Hippocampal formation (tissue), 2 donors: ENCODE measurements around the gene MUSK.
"Not testable (repeated sequence)": the region's sequence is repeated elsewhere in the genome, so short reads cannot be mapped to it uniquely, and the experiment has no call there.

ENCODE experiments used
- DNase-seq, 2 donors: peaks; one replicate each; lab custom pipeline; 2025; lab: John Stamatoyannopoulos, UW

MUSK gene

GRCh38 chr9:110810262-110810976 is 141.8 kb downstream of the MUSK start:
- DNase-seq = no peak

- DNase-seq = no peak
Measured at GRCh38 chr9:110812886-110813285, 144.3 kb downstream of the MUSK start.

DNA sequence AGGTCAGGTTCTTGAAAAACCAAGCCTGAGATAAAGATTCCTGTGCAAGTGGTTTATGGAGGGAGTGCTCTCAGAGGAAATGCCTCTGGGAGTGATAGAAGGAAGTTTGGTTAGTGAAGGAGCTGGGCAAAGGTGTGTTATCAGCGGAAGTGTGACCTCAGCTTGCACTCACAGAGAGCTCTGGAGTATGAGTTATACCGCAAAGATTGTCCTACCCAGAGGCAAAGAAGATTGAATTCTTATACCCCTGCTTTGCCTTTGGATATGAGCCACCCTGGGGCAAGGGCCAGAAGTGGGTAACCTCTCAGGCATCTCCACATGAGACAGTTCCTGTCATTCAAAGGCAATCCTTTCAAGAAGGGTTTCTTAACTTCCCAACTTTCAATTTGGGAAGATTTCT is 145.6 kb downstream of the MUSK start:
- DNase-seq = no peak

DNA sequence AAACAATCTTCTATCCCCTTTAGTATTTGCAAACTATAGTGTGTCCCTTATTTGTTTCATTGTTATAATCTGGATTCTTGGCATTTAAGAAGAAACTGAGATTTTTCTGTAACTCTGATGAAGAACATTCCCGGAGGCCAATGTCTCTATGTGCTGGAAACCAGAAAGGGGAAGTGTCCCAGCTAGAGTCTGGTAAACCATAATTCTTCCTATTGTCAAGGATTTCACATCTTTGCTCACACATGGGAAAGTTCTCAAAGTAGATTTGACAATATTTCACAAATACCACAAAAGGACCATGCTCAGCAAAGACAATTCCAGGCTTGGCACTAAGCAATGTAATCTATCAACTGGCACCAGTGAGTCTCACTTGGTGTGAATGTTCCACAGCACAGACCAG is 146.8 kb downstream of the MUSK start:
- DNase-seq = no peak

DNA sequence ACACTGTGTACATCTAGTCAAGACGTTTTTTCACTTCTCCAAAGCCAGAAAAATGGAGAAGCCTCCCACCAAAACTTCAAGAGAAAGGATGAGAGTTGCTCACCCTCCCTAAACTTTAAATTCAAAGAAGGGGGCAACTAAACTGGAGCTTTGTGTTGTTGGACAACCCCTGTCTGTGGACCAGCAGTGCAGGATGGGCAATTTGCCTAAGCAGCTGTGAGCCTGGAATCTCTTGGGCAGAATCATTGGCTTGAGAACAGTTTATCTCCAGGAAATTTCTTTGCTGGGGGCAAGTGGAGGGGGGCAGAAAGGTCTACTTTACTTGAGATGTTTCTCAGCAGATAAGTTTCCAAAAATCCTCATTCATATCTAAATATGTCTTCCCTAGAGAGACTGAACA is 151.8 kb downstream of the MUSK start:
- no peak for DNase-seq

DNA sequence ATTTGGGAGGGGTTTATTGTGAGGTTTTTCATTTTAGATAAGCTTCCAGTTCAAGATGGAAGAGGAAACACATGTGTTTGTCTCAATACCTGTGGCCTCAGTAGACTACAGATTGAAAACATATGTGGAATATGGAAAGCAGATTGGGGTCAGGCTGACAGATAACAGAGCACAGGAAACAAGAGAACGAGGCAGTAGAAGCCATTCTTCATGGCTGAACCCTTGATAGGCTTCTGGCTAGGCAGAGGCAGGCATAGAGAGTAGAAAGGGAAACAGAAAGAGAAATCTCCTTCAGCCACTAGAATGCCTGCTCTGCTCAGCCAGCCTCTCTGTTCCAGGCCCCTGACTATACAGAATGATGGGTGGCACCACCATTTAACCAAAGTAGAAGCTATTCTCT is 152.5 kb downstream of the MUSK start:
- DNase-seq = no peak

GRCh38 chr9:110825129-110825528 is 156.5 kb downstream of the MUSK start:
- not testable (repeated sequence) for DNase-seq

DNA sequence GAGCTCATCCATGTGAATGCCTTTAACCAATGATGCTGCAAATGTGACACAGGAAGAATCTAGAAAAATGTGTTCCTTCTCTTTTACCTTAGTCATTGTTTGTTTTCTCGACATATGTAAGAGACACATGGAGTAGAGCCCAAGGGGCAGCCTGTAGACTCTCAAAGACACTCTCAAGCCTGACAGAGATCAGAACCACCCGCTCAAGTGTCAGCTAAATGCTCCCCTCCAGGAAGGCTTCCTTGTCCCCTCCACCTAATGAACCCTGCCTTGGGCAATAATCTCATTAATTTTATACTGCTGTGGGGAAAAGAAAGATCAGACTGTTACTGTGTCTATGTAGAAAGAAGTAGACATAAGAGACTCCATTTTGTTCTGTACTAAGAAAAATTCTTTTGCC is 157.4 kb downstream of the MUSK start:
- no peak for DNase-seq

- DNase-seq = not testable (repeated sequence)
Measured at GRCh38 chr9:110826400-110826799, 157.8 kb downstream of the MUSK start.

DNA sequence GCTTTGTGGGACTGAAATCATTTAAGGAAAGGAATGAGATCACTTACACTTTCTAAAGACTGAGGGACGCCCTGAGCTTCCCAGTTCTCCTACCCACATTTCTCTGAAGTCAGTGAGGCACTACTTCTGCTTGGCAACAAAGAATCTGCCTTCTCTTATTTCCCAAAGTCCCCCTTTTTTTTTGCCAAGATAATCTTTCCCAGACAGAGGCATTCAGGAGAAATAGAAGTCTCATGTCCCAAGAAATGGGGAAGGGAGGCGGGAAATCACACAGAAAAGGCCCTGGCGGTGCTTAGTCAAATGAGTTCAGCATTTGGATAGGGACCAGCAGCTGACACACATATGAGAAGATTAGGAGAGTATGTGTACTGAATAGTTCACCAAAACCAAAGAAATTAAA is 159.7 kb downstream of the MUSK start:
- DNase-seq = peak in 1 of 2 donors; percentile 43

DNA sequence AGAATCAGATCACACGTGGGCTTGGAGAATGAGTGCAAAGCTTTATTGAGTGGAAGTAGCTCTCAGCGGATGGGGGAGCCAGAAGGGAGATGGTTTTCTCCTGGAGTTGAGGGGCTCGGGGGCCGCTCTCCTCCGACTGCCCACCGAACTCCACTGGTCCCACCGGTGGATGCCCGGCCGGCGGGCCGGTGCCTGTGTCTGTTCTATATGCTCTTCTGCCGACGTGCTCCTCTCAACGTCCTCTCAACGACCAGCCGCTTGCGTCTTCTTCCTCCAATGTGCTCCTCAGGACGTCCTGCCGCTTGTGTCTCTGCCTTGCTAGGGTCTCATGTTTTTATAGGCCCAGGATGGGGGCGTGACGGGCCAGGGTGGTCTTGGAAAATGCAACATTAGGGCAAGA is 161.9 kb downstream of the MUSK start:
- no peak for DNase-seq

DNA sequence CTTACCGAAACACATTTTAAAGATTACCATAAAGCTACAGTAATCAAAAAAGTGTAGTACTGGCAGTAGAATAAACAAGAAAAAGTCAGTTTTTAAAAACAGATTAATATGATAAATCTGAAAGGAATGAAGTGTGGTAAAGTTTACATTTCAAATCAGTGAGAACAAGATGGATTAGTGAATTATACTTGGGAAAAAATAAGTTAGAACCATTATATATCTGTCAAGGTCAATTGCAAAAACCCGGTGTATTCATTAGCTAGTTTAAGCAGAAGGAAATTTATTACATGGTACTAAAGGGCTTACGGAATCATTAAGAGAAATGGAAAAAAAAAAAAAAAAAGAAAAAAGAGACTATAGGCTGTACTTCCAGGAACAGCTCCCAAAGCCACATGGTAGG is 164.3 kb downstream of the MUSK start:
- DNase-seq = no peak

DNA sequence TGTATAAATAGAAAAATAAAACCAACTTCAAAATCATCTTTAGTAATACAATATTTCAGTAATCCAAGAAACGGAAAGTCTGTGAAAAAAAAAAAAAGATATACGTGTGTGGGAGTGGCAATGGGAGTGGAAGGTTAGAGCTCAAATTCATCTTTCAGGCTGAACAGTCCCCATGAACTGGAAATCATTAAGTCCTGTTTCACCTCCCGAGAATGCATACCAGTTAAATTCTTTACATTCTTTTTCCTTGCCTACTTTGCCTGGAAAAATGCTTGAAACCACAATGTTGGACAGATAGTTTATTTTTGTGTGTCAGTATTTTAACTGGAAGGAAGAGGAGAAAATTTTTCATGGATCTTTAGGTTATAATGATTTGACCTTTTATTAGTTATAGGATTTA is 166.8 kb downstream of the MUSK start:
- DNase-seq = no peak

GRCh38 chr9:110835859-110836271 is 167.3 kb downstream of the MUSK start:
- DNase-seq = no peak

DNA sequence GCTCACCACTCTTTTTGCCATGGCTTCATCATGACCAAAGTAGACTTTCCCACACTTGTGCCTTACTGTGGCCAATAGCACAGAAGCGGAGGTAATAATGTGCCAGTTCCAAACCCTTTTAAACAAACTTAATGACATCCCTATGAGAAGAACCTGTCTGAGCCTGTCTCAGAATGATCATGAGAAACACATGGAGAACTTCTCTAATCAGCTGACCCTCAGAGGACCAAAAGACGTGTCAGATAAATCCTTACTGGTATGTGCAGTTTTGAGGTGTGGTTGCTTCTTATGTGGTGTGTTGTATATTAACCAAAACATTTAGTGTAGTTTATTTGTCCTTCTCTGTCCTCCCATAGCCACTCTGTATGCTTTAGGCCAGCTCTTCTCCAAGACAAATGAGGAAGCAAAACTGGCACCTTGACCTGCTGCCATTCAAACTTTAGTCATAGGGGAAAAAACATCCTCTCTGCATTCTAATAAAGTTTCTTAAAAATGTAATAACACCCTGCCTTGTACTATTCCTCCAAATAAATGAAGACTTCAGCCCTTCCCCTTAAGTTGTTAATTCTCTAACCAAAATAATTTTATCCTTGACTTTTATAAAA is 168.9 kb downstream of the MUSK start:
- no peak for DNase-seq

DNA sequence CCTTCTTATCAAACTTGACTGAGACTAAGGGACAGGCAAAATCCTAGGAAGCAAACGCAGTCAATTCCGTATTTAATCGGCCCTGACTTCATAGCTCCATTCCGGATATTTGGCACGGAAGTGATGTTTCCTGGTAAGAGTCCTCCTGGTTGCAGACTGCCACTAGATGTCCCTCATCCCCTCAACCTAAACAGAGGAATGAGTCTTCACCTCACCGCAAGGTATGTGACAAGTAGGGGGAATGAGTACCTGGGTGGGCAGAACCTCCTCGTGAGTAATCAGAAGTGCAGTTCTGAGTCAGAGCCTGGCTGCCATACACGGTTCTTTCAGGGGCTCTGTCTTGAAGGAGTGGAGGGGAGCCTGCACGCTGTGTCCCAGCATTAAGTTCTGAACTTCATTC is 173.6 kb downstream of the MUSK start:
- no peak for DNase-seq

DNA sequence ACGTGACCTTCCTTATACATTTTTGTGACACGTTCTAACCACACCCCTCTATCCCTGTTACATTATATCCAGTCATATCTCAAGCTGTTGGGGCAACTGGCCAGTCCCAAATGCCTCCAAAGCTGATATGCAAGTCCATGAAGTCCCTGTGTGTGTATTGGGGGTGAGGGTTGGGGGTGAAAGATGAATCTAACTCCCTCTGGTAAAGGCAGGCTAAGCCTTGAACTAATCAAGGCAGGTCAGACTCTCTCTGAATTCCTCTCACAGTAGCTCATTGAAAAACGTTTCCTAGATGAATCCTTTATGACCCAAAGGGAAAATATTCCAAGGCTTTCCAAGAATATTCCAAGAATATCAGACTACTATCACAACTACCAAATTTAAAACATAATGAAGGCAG is 174.4 kb downstream of the MUSK start:
- no peak for DNase-seq

- DNase-seq = no peak
Measured at GRCh38 chr9:110844121-110844520, 175.5 kb downstream of the MUSK start.

DNA sequence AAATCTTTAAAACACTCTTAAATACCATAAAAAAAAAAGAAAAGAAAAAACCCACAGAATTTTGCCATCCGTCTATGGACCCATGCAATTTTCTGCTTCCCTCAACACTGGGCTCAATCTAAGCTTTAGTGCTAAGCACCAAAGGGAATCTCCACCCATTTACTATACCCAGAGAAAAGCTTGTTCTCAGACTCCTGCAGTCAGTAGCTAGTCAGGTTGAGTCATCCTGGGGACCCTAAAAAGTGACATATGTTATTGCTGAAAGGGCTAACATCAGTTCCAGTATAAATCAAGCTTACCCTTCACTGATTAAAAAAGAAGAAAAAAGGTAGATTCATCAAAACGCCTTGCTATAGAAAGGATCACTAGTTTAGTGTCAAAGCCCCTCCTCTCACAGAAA is 177.6 kb downstream of the MUSK start:
- no peak for DNase-seq

- no peak for DNase-seq
Measured at GRCh38 chr9:110847671-110848070, 179.1 kb downstream of the MUSK start.

DNA sequence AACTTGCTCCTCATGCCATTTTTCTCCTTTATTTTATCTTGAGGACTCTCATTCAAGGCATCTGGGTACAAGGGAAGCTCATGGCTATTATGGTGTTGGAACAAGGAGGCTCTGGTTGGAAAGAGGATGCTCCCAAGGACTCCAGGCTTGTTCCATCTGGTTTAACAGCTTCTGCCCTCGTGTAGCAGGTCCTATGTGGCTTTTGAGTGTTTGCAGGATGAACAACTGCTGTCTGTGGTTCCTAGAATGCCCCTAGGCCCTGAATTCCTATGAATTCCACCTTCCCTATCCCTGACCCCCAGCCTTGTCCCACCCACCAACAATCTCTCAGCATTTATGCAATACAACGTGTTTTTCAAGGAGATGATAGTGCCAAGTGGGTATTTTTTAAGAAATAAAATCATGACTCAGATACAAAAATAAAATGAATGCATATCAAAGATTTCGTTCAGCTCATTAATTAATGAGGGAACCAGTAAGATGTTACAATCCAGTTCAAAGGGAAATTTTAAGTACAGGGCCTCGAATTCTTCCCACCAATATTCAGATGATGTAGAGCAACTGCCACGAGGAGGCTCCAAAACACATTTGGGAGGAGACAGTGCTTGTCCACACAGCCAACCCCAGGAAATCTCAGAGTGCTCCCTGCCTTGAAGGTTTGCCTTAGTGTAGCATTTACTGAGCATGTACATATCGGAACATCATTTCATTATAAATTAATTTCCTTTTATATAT is 182.0 kb downstream of the MUSK start:
- DNase-seq = no peak
